ENCODE results near the gene SLAMF1. TPM values are rescaled to one million over a fixed set of nuclear protein-coding genes. Genes with fewer than 3 reads are reported as not detected.

The SLAMF1 gene
- total and polyA plus RNA-seq, 9 of the 15 experiments (the other 6 are each of a cell fraction or from before 2014, with no cell fraction given): 0.04 to 0.17 (median 0.11) TPM; not detected in 4

- no peak for ATAC-seq
- Histone ChIP-seq H2AFZ (ENCODE audit: low read depth, low read length) (peak overlapping the region; percentile 78), H3K4me2 (ENCODE audit: insufficient read depth, low read length) (no peak overlapping the region), H3K79me2 (ENCODE audit: control insufficient read depth, insufficient read depth, low read length) (no peaks in the 10 kb centered on the region), H3K4me1 (replicated peaks in 1 of 2; ENCODE audit: control insufficient read depth in 2 of 2, insufficient read depth in 2 of 2, low read length in 2 of 2) (peaks cover 0 to 5% of the 10 kb centered on the region in 2 experiments; a peak in 3 of 5 replicates), H3K9me1 (ENCODE audit: control insufficient read depth, insufficient read depth, low read length) (no peaks in the 10 kb centered on the region), H3K27me3 (ENCODE audit: control insufficient read depth in 2 of 2, insufficient read depth in 2 of 2, low read length in 2 of 2) (no peaks in the 10 kb centered on the region), H3K27ac (ENCODE audit: extremely low read depth, low read depth, low read length) (no peak overlapping the region), H4K20me1 (replicated peaks; ENCODE audit: control insufficient read depth, insufficient read depth, low read length) (no peaks in the 10 kb centered on the region), H3K4me3 (no peak overlapping the region), H3K36me3 (ENCODE audit: control insufficient read depth, insufficient read depth, low read length) (no peaks in the 10 kb centered on the region), H3K9me3 (replicated peaks; ENCODE audit: control insufficient read depth, insufficient read depth, low read depth, low read length) (0 out of 2 replicates have a peak, but pooled peaks cover 3% of the 10 kb centered on the region), H3K9ac (ENCODE audit: insufficient read depth in 1 of 2, low read depth in 2 of 2, low read length in 2 of 2) (no peak overlapping the region)
- no TSS peak for BruUV-seq (replicated peaks)
- POLR2A ChIA-PET: interaction anchor here (0.7 to 1.7 kb wide), 4 partner anchors 10 to 21 kb away, joined by 3 to 4 read pairs (median 3); no protein-coding TSS in a partner anchor
- FAIRE-seq: no peak
- intact Hi-C loops (cut with micrococcal nuclease) (loop anchor here (2.0 to 10.0 kb wide), 2 partner anchors 55 to 145 kb away; no protein-coding TSS in a partner anchor), in situ Hi-C loops (cut with MboI) (no loop called here)
- CTCF ChIA-PET (ENCODE audit: low intra/inter-chr PET ratio): no interaction called here
- no peak for DNase-seq (ENCODE audit: extremely low read depth in 1 of 4, low spot score in 3 of 4)
- 59% methylated on average over 4 of the region's 4 CpGs for WGBS (ENCODE audit: insufficient coverage, low coverage, missing lambda C conversion rate)
- no peak for TF ChIP-seq ZNF140 (CRISPR knock-in tag; IDR thresholded peaks at IDR 0.05)
- TF ChIP-seq CREM (IDR thresholded peaks at IDR 0.05; ENCODE audit: low read depth): no peak
- TF ChIP-seq ESRRB (CRISPR knock-in tag; IDR thresholded peaks at IDR 0.05; ENCODE audit: borderline replicate concordance): no peak
- no peak for TF ChIP-seq TFE3 (CRISPR knock-in tag; IDR thresholded peaks at IDR 0.05)
- no peak for TF ChIP-seq LEF1 (IDR thresholded peaks at IDR 0.05)
- no peak for TF ChIP-seq SRSF7 (optimal IDR thresholded peaks at IDR 0.05; ENCODE audit: low read depth, low read length)
- no peak for TF ChIP-seq SMAD2 (IDR thresholded peaks at IDR 0.05; ENCODE audit: low read depth, low read length)
- no peak for TF ChIP-seq ATF3 (IDR thresholded peaks at IDR 0.05)
- no peak for TF ChIP-seq ATF3 (CRISPR knock-in tag; conservative IDR thresholded peaks at IDR 0.05)
- TF ChIP-seq E2F6 (IDR thresholded peaks at IDR 0.05; ENCODE audit: borderline replicate concordance in 1 of 2, extremely low read depth in 1 of 2, insufficient read depth in 1 of 2, insufficient read length in 1 of 2, low read depth in 1 of 2, low read length in 1 of 2, poor library complexity in 1 of 2, severe bottlenecking in 1 of 2): no peak
These were observed 27.0 kb downstream of the SLAMF1 start for GRCh38 chr1:160619742-160620277.
